Effector CD4-positive, alpha-beta T cell (primary cell): Measurements from ENCODE around the gene MRPL44.

Experiments used
- DNase-seq: peaks from one replicate; pipeline ENCODE4 v3.0.0-alpha.2; 2020

The MRPL44 gene

GRCh38 chr2:224009605-224010315 is 52.5 kb downstream of the MRPL44 start:
- DNase-seq = no peak

- DNase-seq = no peak
These were observed 54.6 kb downstream of the MRPL44 start for GRCh38 chr2:224011837-224012236.

GRCh38 chr2:224014336-224014735 is 57.1 kb downstream of the MRPL44 start:
- DNase-seq = no peak

GRCh38 chr2:224016963-224017362 is 59.7 kb downstream of the MRPL44 start:
- DNase-seq = no peak
